Natural killer cell (primary cell): ENCODE data around the gene GABBR2. TPM values are rescaled to one million over a fixed set of nuclear protein-coding genes. Genes with fewer than 3 reads are reported as not detected.

Experiments used
- ATAC-seq, 3 donors: fragments of 150-1000 bp in 2 of 3; fragments of 200-7000 bp in 1 of 3; cut with Tn5 transposase; 1 replicate in 1 of 3; 2 replicates in 2 of 3; pipeline ENCODE4 v1.10.0; 2021; ENCODE audit warnings: mild to moderate bottlenecking in 2 of 3, moderate library complexity in 2 of 3
- DNase-seq, 2 donors: peaks; one replicate each; pipeline versions ENCODE4 v3.0.0 to v3.0.0-alpha.2; 2013 to 2021; ENCODE audit warnings: mixed read lengths in 1 of 2
- H3K27ac ChIP-seq: one replicate; pipeline ENCODE4 v1.5.1; 2013; ENCODE audit warnings: mild to moderate bottlenecking, low read length
- H3K27me3 ChIP-seq: one replicate; pipeline ENCODE4 v1.6.1; 2013; ENCODE audit warnings: low read length; ENCODE audit not compliant: control insufficient read depth, insufficient read depth
- H3K36me3 ChIP-seq: one replicate; pipeline ENCODE4 v1.6.1; 2013; ENCODE audit warnings: low read length; ENCODE audit not compliant: control insufficient read depth, insufficient read depth
- H3K4me1 ChIP-seq: one replicate; pipeline ENCODE4 v1.6.1; 2013; ENCODE audit warnings: low read length; ENCODE audit not compliant: control insufficient read depth, insufficient read depth
- H3K4me3 ChIP-seq: one replicate; pipeline ENCODE4 v1.5.1; 2013; ENCODE audit warnings: low read length
- H3K9me3 ChIP-seq: one replicate; pipeline ENCODE4 v1.6.1; 2013; ENCODE audit warnings: low read length; ENCODE audit not compliant: control insufficient read depth, insufficient read depth
- H3K27ac Mint-ChIP-seq, 2 donors: one replicate each; pipeline ENCODE4 v1.8.0; 2022; ENCODE audit warnings: mild to moderate bottlenecking in 2 of 2, mixed read lengths in 2 of 2, moderate library complexity in 1 of 2
- H3K27me3 Mint-ChIP-seq, 2 donors: one replicate each; pipeline ENCODE4 v1.8.0; 2022; ENCODE audit warnings: low read depth in 2 of 2, mixed read lengths in 2 of 2
- H3K36me3 Mint-ChIP-seq: one replicate; pipeline ENCODE4 v1.8.0; 2022; ENCODE audit warnings: mixed read lengths
- H3K4me1 Mint-ChIP-seq, 2 donors: one replicate each; pipeline ENCODE4 v1.8.0; 2022; ENCODE audit warnings: mixed read lengths in 2 of 2
- H3K4me3 Mint-ChIP-seq: one replicate; pipeline ENCODE4 v1.8.0; 2022; ENCODE audit warnings: mild to moderate bottlenecking, moderate library complexity, mixed read lengths
- H3K9me3 Mint-ChIP-seq, 2 donors: one replicate each; pipeline ENCODE4 v1.8.0; 2022; ENCODE audit warnings: mixed read lengths in 2 of 2
- WGBS: methylation state at CpG from one replicate; pipeline ENCODE4 v1.1.7; 2013; ENCODE audit warnings: missing lambda C conversion rate; ENCODE audit not compliant: insufficient coverage; 5-methylcytosine and 5-hydroxymethylcytosine counted together
- intact Hi-C: fragments of 100-400 bp; cut with micrococcal nuclease; formaldehyde crosslinking; loops from one replicate; pipeline ENCODE4 v1.14.2; 2022
- total RNA-seq, 4 donors: library from RNA; stranded (reverse); fragments of 120-200 nt in 1 of 4; gene quantifications; one replicate each; pipeline versions ENCODE4 v1.2.3 to v1.2.4, GENCODE V29; 2013 to 2022
- TF ChIP-seq, protein P1 (sequence below): fragments of 200-600 bp; IDR thresholded peaks from one replicate; pipeline ENCODE4 v1.8.0; 2022; ENCODE audit warnings: antibody characterized with exemption

GABBR2 gene
- total RNA-seq, 3 donors from 2014 or later (not counting 1 experiment from before 2014, with no cell fraction given): not detected

DNA sequence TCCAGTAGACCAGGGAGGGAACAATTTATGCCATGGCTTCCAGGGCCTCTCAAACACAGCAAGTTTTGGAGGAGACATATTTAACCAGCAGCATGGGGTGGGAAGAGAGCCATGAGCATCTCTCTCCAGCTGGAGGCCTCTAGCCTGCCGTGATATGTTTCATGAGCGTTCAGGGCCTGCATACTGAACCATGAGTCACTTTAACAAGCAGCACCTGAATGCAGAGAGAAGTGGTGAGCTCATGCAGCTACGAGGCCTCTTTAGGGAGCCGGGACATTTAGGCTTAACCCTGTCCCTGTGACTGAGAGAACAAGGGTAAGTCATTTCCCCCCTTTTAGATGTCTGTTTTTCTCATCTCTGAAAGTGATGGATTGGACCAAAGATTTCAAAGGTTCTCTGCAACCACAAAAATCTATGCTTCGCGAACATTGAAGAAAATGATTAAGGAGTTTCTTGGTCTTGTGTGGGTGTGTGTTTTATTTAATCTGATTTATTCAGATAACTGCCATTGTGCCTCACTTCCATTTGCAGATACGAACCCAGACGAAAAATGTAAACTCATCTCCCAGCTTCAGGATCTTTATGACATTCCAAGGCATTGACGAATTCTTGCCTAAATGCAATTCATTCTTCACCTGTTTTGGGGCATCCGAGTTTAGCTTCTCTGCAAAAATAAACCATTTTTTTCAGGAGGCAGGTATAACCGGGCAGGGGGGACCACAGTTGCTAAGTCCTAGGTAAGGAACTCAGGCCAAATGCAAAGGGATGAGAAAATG, 157.0 kb downstream of the GABBR2 start:
- Histone ChIP-seq H3K4me1 (no peaks in the 10 kb centered on the region), H3K4me3 (no peak overlapping the region), H3K36me3 (no peaks in the 10 kb centered on the region), H3K9me3 (no peaks in the 10 kb centered on the region), H3K27me3 (no peaks in the 10 kb centered on the region), H3K27ac (no peak overlapping the region)
- no peak for DNase-seq
- Mint-ChIP-seq H3K4me3 (no peak overlapping the region), H3K36me3 (no peaks in the 10 kb centered on the region), H3K27ac (no peak overlapping the region), H3K27me3 (peaks cover 7 to 15% of the 10 kb centered on the region in 2 donors), H3K4me1 (no peaks in the 10 kb centered on the region), H3K9me3 (no peaks in the 10 kb centered on the region)
- ATAC-seq: no peak
- 91% methylated on average over 9 of the region's 11 CpGs for WGBS
- intact Hi-C loops: no loop called here
- TF ChIP-seq, protein P1, sequence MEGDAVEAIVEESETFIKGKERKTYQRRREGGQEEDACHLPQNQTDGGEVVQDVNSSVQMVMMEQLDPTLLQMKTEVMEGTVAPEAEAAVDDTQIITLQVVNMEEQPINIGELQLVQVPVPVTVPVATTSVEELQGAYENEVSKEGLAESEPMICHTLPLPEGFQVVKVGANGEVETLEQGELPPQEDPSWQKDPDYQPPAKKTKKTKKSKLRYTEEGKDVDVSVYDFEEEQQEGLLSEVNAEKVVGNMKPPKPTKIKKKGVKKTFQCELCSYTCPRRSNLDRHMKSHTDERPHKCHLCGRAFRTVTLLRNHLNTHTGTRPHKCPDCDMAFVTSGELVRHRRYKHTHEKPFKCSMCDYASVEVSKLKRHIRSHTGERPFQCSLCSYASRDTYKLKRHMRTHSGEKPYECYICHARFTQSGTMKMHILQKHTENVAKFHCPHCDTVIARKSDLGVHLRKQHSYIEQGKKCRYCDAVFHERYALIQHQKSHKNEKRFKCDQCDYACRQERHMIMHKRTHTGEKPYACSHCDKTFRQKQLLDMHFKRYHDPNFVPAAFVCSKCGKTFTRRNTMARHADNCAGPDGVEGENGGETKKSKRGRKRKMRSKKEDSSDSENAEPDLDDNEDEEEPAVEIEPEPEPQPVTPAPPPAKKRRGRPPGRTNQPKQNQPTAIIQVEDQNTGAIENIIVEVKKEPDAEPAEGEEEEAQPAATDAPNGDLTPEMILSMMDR: no peak

DNA sequence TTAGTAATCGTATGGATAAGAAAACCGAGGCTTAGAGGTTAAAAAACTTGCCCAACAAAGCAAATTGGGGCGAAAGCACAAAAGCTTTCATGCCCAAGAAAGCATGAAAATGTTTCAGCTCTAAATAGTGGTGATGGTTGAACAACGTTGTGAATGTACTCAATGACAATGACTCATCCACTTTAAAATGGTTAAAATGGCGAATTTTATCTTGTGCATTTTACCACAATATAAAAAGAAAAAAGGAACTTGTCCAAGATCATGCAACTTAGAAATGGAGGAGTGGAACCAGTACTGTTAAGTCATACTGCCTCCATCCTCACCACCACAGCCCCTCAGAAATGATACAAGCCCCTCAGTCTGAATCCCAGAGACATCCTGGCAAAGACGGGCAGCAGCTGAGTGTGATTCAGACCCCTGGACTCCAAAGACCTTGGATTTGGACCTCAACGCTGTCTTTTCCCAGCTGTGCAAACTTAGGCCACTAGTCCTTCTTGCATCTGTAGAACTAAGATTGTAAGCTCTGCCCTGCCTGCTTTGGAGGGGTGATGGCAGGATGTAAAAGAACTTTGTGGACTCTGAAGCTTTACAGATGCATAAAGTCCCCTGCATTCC, 158.4 kb downstream of the GABBR2 start:
- no peaks in the 10 kb centered on the region for H3K9me3 Mint-ChIP-seq
- H3K27me3 ChIP-seq: no peaks in the 10 kb centered on the region
- H3K27ac Mint-ChIP-seq: no peak overlapping the region
- ATAC-seq: peak in 1 of 3 donors; percentile 41
- intact Hi-C loops: no loop called here
- H3K36me3 Mint-ChIP-seq: no peaks in the 10 kb centered on the region
- no peak overlapping the region for H3K4me3 ChIP-seq
- peaks cover 7 to 8% of the 10 kb centered on the region in 2 donors for H3K27me3 Mint-ChIP-seq
- H3K27ac ChIP-seq: no peak overlapping the region
- H3K4me1 Mint-ChIP-seq: no peaks in the 10 kb centered on the region
- DNase-seq: no peak
- no peaks in the 10 kb centered on the region for H3K9me3 ChIP-seq
- no peaks in the 10 kb centered on the region for H3K4me1 ChIP-seq
- TF ChIP-seq, protein P1: no peak
- no peak overlapping the region for H3K4me3 Mint-ChIP-seq
- 82% methylated on average over 5 of the region's 7 CpGs for WGBS
- no peaks in the 10 kb centered on the region for H3K36me3 ChIP-seq

DNA sequence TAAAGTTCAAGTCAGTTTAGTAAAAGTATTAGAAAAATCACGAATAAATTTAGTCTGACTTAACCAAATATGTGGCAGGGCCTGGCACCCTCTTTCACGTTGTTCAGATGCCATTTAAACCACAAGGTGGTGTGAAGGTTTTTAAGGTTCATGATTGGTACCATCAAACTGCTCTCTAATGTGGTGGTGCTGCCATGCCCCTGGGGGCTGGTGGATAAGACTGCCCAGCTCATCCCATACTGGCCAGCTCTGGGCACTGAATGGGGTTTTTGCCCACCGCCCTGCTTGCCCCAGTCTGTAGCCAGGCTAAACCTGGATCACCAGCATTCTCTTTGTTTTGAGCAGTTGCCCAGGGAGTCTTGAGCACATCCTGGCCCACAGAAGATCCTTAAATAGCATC, 159.3 kb downstream of the GABBR2 start:
- 73% methylated on average over 3 of the region's 3 CpGs for WGBS
- H3K27me3 Mint-ChIP-seq: peaks cover 7% of the 10 kb centered on the region in 2 donors
- H3K4me3 Mint-ChIP-seq: no peak overlapping the region

More for the DNA sequence above, 159.3 kb downstream of the GABBR2 start:
- no peaks in the 10 kb centered on the region for H3K4me1 Mint-ChIP-seq
- Histone ChIP-seq H3K4me3 (no peak overlapping the region), H3K4me1 (no peaks in the 10 kb centered on the region), H3K9me3 (no peaks in the 10 kb centered on the region), H3K27ac (no peak overlapping the region), H3K27me3 (no peaks in the 10 kb centered on the region), H3K36me3 (no peaks in the 10 kb centered on the region)
- ATAC-seq (no peak), DNase-seq (no peak)
- no peaks in the 10 kb centered on the region for H3K9me3 Mint-ChIP-seq
- H3K36me3 Mint-ChIP-seq: no peaks in the 10 kb centered on the region
- H3K27ac Mint-ChIP-seq: no peak overlapping the region
- intact Hi-C loops: no loop called here
- TF ChIP-seq, protein P1: no peak
